Posterior cingulate gyrus (tissue), 11 donors: ENCODE measurements around the gene TTC7B.
A peak's percentile ranks its signal among the peaks of the same experiment; 100 is the strongest.

ENCODE experiments used
- DNase-seq, 10 donors: peaks; one replicate each; pipeline versions ENCODE4 v3.0.0 to v3.0.0-alpha.2; 2020 to 2021; ENCODE audit warnings: mixed read lengths in 3 of 10
- intact Hi-C: fragments of 100-400 bp; cut with DNase I; formaldehyde crosslinking; loops from one replicate; pipeline ENCODE4 v1.15.1; 2023

The TTC7B gene

GRCh38 chr14:90592655-90593054, 223.6 kb downstream of the TTC7B start:
- DNase-seq = peak in 1 of 10 donors; percentile 30
- intact Hi-C loops = no loop called here

GRCh38 chr14:90587918-90588317, 228.3 kb downstream of the TTC7B start:
- DNase-seq = no peak
- intact Hi-C loops = no loop called here

- intact Hi-C loops = no loop called here
- no peak for DNase-seq
Observed at GRCh38 chr14:90587252-90587910, 228.8 kb downstream of the TTC7B start.

- intact Hi-C loops = no loop called here
- DNase-seq = no peak
Observed at GRCh38 chr14:90585106-90585505, 231.1 kb downstream of the TTC7B start.

GRCh38 chr14:90583916-90584605, 232.2 kb downstream of the TTC7B start:
- no peak for DNase-seq
- intact Hi-C loops = no loop called here

GRCh38 chr14:90583427-90583826, 232.8 kb downstream of the TTC7B start:
- DNase-seq = no peak
- intact Hi-C loops = no loop called here

GRCh38 chr14:90582166-90582565, 234.1 kb downstream of the TTC7B start:
- DNase-seq = no peak
- intact Hi-C loops = no loop called here

GRCh38 chr14:90581745-90582144, 234.5 kb downstream of the TTC7B start:
- no peak for DNase-seq
- intact Hi-C loops = no loop called here

- intact Hi-C loops = no loop called here
- no peak for DNase-seq
Observed at GRCh38 chr14:90580377-90581335, 235.6 kb downstream of the TTC7B start.

- intact Hi-C loops = no loop called here
- no peak for DNase-seq
Observed at GRCh38 chr14:90579816-90580215, 236.4 kb downstream of the TTC7B start.

- peak in 1 of 10 donors; percentile 37 for DNase-seq
- intact Hi-C loops = no loop called here
Observed at GRCh38 chr14:90579088-90579487, 237.1 kb downstream of the TTC7B start.

- intact Hi-C loops = no loop called here
Observed at GRCh38 chr14:90578283-90578985, 237.8 kb downstream of the TTC7B start.

GRCh38 chr14:90577661-90578282, 238.5 kb downstream of the TTC7B start:
- intact Hi-C loops = no loop called here
- peak in 3 of 10 donors; percentile 39 to 84 (median 77) for DNase-seq

More at GRCh38 chr14:90578283-90578985, 237.8 kb downstream of the TTC7B start:
- peak in 6 of 10 donors; percentile 40 to 91 (median 52) for DNase-seq

- intact Hi-C loops = no loop called here
- DNase-seq = peak in 2 of 10 donors; percentile 68 to 83
Observed at GRCh38 chr14:90576981-90577660, 239.1 kb downstream of the TTC7B start.

- intact Hi-C loops = no loop called here
- DNase-seq = peak in 1 of 10 donors; percentile 5
Observed at GRCh38 chr14:90576581-90576980, 239.6 kb downstream of the TTC7B start.

GRCh38 chr14:90575781-90576180, 240.4 kb downstream of the TTC7B start:
- intact Hi-C loops = no loop called here
- DNase-seq = peak in 2 of 10 donors; percentile 16 to 54

- intact Hi-C loops = no loop called here
- DNase-seq = peak in 1 of 10 donors; percentile 59
Observed at GRCh38 chr14:90575336-90575735, 240.9 kb downstream of the TTC7B start.

- intact Hi-C loops = no loop called here
- DNase-seq = peak in 2 of 10 donors; percentile 48 to 78
Observed at GRCh38 chr14:90574188-90575131, 241.8 kb downstream of the TTC7B start.
